Measurements from ENCODE around the gene OR11G2.
A peak's percentile ranks its signal among the peaks of the same experiment; 100 is the strongest.

DNA sequence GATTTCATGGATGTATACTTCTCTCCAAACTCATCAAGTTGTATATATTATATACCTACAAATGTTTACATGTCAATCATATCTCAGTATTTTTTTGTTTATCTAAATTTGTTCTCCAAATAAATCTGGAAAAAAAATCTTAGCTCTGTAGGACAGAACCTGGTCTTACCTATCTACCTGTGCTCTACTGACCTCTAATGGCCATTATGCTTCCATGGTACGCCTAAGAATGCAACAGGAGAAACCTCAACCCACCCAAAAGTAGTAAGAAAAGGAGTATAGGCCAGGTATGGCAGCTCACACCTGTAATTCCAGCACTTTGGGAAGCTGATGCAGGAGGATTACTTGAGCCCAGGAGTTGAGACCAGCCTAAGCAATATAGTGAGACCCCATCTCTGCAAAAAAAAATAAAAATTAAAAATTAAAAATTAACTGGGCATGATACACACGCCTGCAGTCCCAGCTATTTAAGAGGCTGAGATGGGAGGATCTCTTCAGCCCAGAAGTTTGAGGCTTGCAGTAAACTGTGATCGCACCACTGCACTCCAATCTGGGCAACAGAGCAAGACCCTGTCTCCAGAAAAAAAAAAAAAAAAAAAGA is 57.0 kb downstream of the OR11G2 start:
- TF ChIP-seq REST (IDR thresholded peaks at IDR 0.05) (no peak), RAD21 (conservative IDR thresholded peaks at IDR 0.05 in 1 of 2, IDR thresholded peaks at IDR 0.05 in 1 of 2) (peak; percentile 46 to 61; a peak in 4 of 5 replicates), ZFP36 (IDR thresholded peaks at IDR 0.05; ENCODE audit: borderline replicate concordance, partially characterized antibody) (no peak), RFX5 (IDR thresholded peaks at IDR 0.05) (no peak), ELK1 (IDR thresholded peaks at IDR 0.05; ENCODE audit: low read depth, low read length) (no peak), FOSL2 (IDR thresholded peaks at IDR 0.05) (no peak), FOSL2 (CRISPR knock-in tag; IDR thresholded peaks at IDR 0.05) (no peak), EP300 (IDR thresholded peaks at IDR 0.05) (no peak), PHF8 (IDR thresholded peaks at IDR 0.05; ENCODE audit: borderline replicate concordance, low read depth) (no peak)
- TF ChIP-seq, protein P1, sequence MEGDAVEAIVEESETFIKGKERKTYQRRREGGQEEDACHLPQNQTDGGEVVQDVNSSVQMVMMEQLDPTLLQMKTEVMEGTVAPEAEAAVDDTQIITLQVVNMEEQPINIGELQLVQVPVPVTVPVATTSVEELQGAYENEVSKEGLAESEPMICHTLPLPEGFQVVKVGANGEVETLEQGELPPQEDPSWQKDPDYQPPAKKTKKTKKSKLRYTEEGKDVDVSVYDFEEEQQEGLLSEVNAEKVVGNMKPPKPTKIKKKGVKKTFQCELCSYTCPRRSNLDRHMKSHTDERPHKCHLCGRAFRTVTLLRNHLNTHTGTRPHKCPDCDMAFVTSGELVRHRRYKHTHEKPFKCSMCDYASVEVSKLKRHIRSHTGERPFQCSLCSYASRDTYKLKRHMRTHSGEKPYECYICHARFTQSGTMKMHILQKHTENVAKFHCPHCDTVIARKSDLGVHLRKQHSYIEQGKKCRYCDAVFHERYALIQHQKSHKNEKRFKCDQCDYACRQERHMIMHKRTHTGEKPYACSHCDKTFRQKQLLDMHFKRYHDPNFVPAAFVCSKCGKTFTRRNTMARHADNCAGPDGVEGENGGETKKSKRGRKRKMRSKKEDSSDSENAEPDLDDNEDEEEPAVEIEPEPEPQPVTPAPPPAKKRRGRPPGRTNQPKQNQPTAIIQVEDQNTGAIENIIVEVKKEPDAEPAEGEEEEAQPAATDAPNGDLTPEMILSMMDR (IDR thresholded peaks at IDR 0.05) = peak; percentile 50
- TF ChIP-seq, protein P2, sequence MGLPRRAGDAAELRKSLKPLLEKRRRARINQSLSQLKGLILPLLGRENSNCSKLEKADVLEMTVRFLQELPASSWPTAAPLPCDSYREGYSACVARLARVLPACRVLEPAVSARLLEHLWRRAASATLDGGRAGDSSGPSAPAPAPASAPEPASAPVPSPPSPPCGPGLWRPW (IDR thresholded peaks at IDR 0.05) = no peak

All from A549 (cell line).